ENCODE measurements around the gene NRCAM. TPM values are rescaled to one million over a fixed set of nuclear protein-coding genes. Genes with fewer than 3 reads are reported as not detected.

The NRCAM gene
- total and polyA plus RNA-seq, 10 of the 15 experiments (the other 5 are each of a cell fraction or from before 2014, with no cell fraction given) = 0.30 to 2.0 (median 1.0) TPM

DNA sequence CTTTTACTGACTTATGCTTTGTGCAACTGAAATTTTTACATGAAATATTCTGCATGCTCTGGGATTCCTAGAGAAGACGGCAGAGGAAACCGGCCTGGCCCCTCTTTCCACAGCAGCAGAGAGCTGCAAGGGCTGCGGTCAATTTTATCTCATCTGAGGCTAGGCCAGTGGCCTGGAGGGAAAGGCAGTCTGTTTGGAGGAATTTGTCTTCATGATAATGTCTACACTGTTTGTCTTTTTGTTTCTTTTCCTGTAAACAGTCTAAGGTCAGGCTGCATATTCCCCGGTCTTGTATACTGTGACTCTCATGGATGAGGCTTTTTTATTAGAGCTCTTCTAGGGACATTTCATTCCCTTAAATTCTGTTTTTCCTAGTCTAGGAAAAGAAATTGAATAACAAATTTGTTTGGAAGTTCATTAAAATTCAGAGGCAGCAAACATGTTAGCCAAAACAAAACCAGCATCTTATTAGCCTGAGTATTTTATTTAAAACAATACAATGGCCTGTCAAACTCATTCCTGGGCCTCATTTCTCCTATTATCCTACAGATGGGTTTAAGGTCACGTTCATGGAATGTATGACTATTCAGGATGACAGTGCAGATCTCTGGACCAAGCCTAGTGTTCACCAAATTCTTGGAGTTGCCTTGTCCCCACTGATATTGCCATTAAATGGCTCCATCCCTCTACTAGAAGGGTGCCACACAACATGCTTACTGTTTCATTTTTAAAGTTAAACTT, 352.5 kb downstream of the NRCAM start:
- CTCF ChIA-PET = interaction anchor here (0.6 to 11.0 kb wide), 3 partner anchors 8 to 1425 kb away, joined by 3 to 254 read pairs (median 3); no protein-coding TSS in a partner anchor
- no peak for ATAC-seq
- RAD21 ChIA-PET (ENCODE audit: unreplicated experiment) = no interaction called here
- H3K9ac ChIP-seq (ENCODE audit: control insufficient read depth, insufficient read depth, low read length) = no peak overlapping the region
- no peak for DNase-seq (ENCODE audit: low read depth, low spot score)
- H3K9me3 ChIP-seq (replicated peaks; ENCODE audit: control insufficient read depth, insufficient read depth, low read length) = no peaks in the 10 kb centered on the region
- intact Hi-C loops (cut with micrococcal nuclease; ENCODE audit: unreplicated experiment) = no loop called here
- peaks cover 0 to 1% of the 10 kb centered on the region in 2 experiments; a peak in 2 of 4 replicates for H3K27me3 ChIP-seq (replicated peaks in 1 of 2; ENCODE audit: control insufficient read depth in 2 of 2, insufficient read depth in 2 of 2, low read length in 1 of 2)
- H2AFZ ChIP-seq (ENCODE audit: control insufficient read depth, low read depth, low read length) = no peak overlapping the region
- in situ Hi-C loops (cut with MboI) = no loop called here
- no peaks in the 10 kb centered on the region for H3K36me3 ChIP-seq (ENCODE audit: control insufficient read depth in 2 of 2, insufficient read depth in 2 of 2, low read length in 1 of 2)
- SMC1A ChIA-PET (ENCODE audit: uncharacterized antibody, unreplicated experiment) = interaction anchor here (0.8 kb wide), 1 partner anchor 77 kb away, joined by 3 read pairs; no protein-coding TSS in a partner anchor
- no peaks in the 10 kb centered on the region for H4K20me1 ChIP-seq (ENCODE audit: control insufficient read depth, insufficient read depth)
- no TSS peak for BruUV-seq (replicated peaks)
- H3K4me3 ChIP-seq = no peak overlapping the region
- 65% methylated on average over 5 of the region's 5 CpGs for WGBS (ENCODE audit: insufficient coverage, insufficient replicate concordance, low lambda C conversion rate, missing lambda C conversion rate)
- POLR2A ChIA-PET = no interaction called here
- H3K4me2 ChIP-seq (ENCODE audit: control insufficient read depth, insufficient read depth) = no peak overlapping the region
- H3K4me1 ChIP-seq (ENCODE audit: control insufficient read depth, insufficient read depth, low read length) = no peaks in the 10 kb centered on the region
- no peak for TF ChIP-seq BCL11A (IDR thresholded peaks at IDR 0.05; ENCODE audit: low read depth, low read length)
- no peak for TF ChIP-seq YY1 (IDR thresholded peaks at IDR 0.05; ENCODE audit: low read depth, low read length)
- TF ChIP-seq BMI1 (IDR thresholded peaks at IDR 0.05; ENCODE audit: borderline replicate concordance) = no peak
- TF ChIP-seq HDAC2 (IDR thresholded peaks at IDR 0.05) = no peak
- no peak for TF ChIP-seq JUND (IDR thresholded peaks at IDR 0.05; ENCODE audit: low read depth, low read length)
- TF ChIP-seq CHD1 (IDR thresholded peaks at IDR 0.05; ENCODE audit: low read depth, low read length) = no peak
- TF ChIP-seq, protein P1, sequence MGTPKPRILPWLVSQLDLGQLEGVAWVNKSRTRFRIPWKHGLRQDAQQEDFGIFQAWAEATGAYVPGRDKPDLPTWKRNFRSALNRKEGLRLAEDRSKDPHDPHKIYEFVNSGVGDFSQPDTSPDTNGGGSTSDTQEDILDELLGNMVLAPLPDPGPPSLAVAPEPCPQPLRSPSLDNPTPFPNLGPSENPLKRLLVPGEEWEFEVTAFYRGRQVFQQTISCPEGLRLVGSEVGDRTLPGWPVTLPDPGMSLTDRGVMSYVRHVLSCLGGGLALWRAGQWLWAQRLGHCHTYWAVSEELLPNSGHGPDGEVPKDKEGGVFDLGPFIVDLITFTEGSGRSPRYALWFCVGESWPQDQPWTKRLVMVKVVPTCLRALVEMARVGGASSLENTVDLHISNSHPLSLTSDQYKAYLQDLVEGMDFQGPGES (IDR thresholded peaks at IDR 0.05) = no peak
- no peak for TF ChIP-seq TCF12 (IDR thresholded peaks at IDR 0.05; ENCODE audit: low read depth, low read length)
- no peak for TF ChIP-seq PAX8 (IDR thresholded peaks at IDR 0.05)
- TF ChIP-seq SIX5 (IDR thresholded peaks at IDR 0.05; ENCODE audit: low read depth, low read length, severe bottlenecking) = no peak
- TF ChIP-seq NBN (IDR thresholded peaks at IDR 0.05) = no peak
- no peak for TF ChIP-seq POU2F2 (IDR thresholded peaks at IDR 0.05; ENCODE audit: borderline replicate concordance, low read depth, low read length)
- TF ChIP-seq POLR2A (IDR thresholded peaks at IDR 0.05; ENCODE audit: low read depth, low read length) = no peak
- TF ChIP-seq, protein P2, sequence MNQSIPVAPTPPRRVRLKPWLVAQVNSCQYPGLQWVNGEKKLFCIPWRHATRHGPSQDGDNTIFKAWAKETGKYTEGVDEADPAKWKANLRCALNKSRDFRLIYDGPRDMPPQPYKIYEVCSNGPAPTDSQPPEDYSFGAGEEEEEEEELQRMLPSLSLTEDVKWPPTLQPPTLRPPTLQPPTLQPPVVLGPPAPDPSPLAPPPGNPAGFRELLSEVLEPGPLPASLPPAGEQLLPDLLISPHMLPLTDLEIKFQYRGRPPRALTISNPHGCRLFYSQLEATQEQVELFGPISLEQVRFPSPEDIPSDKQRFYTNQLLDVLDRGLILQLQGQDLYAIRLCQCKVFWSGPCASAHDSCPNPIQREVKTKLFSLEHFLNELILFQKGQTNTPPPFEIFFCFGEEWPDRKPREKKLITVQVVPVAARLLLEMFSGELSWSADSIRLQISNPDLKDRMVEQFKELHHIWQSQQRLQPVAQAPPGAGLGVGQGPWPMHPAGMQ (IDR thresholded peaks at IDR 0.05; ENCODE audit: borderline replicate concordance) = no peak
- TF ChIP-seq STAT3 (IDR thresholded peaks at IDR 0.05; ENCODE audit: low read depth, low read length) = no peak
- TF ChIP-seq NFYB (IDR thresholded peaks at IDR 0.05; ENCODE audit: insufficient read depth, low read depth, low read length) = no peak
- FAIRE-seq = no peak
- H3K27ac ChIP-seq (ENCODE audit: control insufficient read depth, insufficient read depth) = no peak overlapping the region
- H3K79me2 ChIP-seq (ENCODE audit: control insufficient read depth, insufficient read depth, low read length) = no peaks in the 10 kb centered on the region
